ENCODE data around the gene GRIK3. TPM values are rescaled to one million over a fixed set of nuclear protein-coding genes. Genes with fewer than 3 reads are reported as not detected.
"Not testable (repeated sequence)": the region's sequence is repeated elsewhere in the genome, so short reads cannot be mapped to it uniquely, and the experiment has no call there.

The GRIK3 gene
- total RNA-seq, 2 donors from 2014 or later = 0.20 to 1.2 TPM

DNA sequence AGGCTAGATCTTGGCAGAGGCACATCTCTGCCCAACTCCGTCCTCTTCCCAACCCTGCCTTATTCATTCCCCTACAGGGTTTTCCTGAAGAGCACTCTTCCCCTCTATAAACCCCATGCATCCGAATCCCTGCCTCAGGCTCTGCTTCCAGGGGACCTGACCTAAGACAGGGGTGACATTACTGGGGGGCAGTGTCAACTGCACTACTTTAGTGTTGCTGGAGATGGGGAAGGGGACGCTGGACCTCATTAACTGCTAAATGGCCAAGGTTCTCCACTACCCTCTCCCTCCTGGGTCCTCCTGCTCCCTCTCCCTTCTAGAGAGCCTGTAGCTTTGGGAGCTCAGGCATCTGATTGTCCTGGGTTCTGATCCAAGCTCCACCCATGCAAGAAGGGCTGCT lies 126.2 kb downstream of the GRIK3 start:
- H3K4me3 ChIP-seq = no peak overlapping the region
- no peak overlapping the region for H3K9ac ChIP-seq (ENCODE audit: low read depth in 2 of 2, low read length in 2 of 2)
- no peaks in the 10 kb centered on the region for H3K4me1 ChIP-seq
- TF ChIP-seq, protein P1, sequence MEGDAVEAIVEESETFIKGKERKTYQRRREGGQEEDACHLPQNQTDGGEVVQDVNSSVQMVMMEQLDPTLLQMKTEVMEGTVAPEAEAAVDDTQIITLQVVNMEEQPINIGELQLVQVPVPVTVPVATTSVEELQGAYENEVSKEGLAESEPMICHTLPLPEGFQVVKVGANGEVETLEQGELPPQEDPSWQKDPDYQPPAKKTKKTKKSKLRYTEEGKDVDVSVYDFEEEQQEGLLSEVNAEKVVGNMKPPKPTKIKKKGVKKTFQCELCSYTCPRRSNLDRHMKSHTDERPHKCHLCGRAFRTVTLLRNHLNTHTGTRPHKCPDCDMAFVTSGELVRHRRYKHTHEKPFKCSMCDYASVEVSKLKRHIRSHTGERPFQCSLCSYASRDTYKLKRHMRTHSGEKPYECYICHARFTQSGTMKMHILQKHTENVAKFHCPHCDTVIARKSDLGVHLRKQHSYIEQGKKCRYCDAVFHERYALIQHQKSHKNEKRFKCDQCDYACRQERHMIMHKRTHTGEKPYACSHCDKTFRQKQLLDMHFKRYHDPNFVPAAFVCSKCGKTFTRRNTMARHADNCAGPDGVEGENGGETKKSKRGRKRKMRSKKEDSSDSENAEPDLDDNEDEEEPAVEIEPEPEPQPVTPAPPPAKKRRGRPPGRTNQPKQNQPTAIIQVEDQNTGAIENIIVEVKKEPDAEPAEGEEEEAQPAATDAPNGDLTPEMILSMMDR (IDR thresholded peaks at IDR 0.05) = no peak
- no peaks in the 10 kb centered on the region for H3K9me3 ChIP-seq
- no peak for DNase-seq
- no peak overlapping the region for H3K27ac ChIP-seq
- no peaks in the 10 kb centered on the region for H3K36me3 ChIP-seq
- no peaks in the 10 kb centered on the region for H3K27me3 ChIP-seq
- intact Hi-C loops (cut with DNase I) = no loop called here

DNA sequence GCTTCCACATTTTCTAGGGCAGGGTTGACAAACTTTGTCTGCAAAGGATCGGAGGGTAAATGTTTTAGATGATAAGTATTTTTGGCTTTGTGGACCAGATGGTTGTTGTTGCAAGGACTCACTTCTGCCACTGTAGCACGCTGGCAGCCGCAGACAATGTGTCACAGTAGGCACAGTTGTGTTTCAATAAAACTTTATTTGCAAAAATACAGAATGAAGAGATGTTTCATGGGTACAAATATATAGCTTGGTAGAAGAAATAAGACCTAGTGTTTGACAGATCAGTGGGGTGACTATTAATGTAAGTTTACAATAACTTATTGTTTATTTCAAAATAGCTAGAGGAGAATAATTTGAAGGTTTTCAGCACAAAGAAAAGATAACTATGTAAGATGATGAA lies 127.8 kb downstream of the GRIK3 start:
- intact Hi-C loops (cut with DNase I) = no loop called here
- no peaks in the 10 kb centered on the region for H3K27me3 ChIP-seq
- TF ChIP-seq, protein P1 (IDR thresholded peaks at IDR 0.05) = no peak
- H3K9ac ChIP-seq (ENCODE audit: low read depth in 2 of 2, low read length in 2 of 2) = no peak overlapping the region
- no peaks in the 10 kb centered on the region for H3K36me3 ChIP-seq
- DNase-seq = no peak
- H3K4me1 ChIP-seq = no peaks in the 10 kb centered on the region
- no peaks in the 10 kb centered on the region for H3K9me3 ChIP-seq
- no peak overlapping the region for H3K27ac ChIP-seq
- H3K4me3 ChIP-seq = no peak overlapping the region

DNA sequence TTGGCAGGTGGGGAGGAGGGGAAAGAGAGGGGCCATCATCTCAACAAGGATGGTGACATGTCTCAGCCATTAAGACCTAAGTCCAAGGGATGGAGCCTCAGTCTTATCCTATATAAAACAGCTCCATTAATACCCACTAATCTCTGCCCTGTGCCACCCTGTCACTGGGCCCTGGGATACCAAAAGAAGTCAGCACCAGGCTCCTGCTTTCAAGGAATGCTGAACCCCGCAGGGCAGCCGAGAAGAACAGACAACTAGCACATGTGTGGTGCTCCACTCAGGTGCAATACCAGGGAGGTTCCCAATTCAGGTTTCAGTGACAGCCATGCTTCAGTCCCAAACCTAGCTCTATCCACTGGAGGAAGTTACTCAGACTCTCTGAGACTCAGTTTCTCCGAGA lies 128.4 kb downstream of the GRIK3 start:
- H3K9ac ChIP-seq (ENCODE audit: low read depth in 2 of 2, low read length in 2 of 2) = no peak overlapping the region
- intact Hi-C loops (cut with DNase I) = no loop called here

DNA sequence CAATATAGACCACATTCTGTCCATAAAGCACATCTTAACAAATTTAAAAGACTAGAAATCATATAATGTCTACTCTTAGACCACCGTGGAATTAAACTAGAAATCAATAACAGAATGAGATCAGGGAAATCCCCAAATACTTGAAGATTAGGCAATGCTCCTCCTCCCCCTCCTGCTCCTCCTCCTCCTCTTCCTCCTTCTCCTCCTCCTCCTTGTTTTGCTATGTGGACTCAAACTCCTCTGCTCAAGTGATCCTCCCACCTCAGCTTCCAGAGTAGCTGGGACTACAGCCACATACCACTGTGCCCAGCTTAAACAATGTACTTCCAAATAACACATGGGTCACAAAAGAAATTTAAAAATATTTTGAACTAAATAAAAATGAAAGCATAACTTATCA lies 134.2 kb downstream of the GRIK3 start:
- intact Hi-C loops (cut with DNase I) = no loop called here
- no peaks in the 10 kb centered on the region for H3K36me3 ChIP-seq
- no peaks in the 10 kb centered on the region for H3K27me3 ChIP-seq
- no peak for DNase-seq
- TF ChIP-seq, protein P1 (IDR thresholded peaks at IDR 0.05) = no peak
- no peak overlapping the region for H3K4me3 ChIP-seq
- H3K9me3 ChIP-seq = no peaks in the 10 kb centered on the region
- H3K4me1 ChIP-seq = no peaks in the 10 kb centered on the region
- no peak overlapping the region for H3K9ac ChIP-seq (ENCODE audit: low read depth in 2 of 2, low read length in 2 of 2)
- H3K27ac ChIP-seq = no peak overlapping the region

More for the DNA sequence above, 128.4 kb downstream of the GRIK3 start:
- H3K36me3 ChIP-seq = no peaks in the 10 kb centered on the region
- TF ChIP-seq, protein P1 (IDR thresholded peaks at IDR 0.05) = no peak
- H3K27ac ChIP-seq = no peak overlapping the region
- DNase-seq = no peak
- no peaks in the 10 kb centered on the region for H3K4me1 ChIP-seq
- no peak overlapping the region for H3K4me3 ChIP-seq
- no peaks in the 10 kb centered on the region for H3K27me3 ChIP-seq
- no peaks in the 10 kb centered on the region for H3K9me3 ChIP-seq

DNA sequence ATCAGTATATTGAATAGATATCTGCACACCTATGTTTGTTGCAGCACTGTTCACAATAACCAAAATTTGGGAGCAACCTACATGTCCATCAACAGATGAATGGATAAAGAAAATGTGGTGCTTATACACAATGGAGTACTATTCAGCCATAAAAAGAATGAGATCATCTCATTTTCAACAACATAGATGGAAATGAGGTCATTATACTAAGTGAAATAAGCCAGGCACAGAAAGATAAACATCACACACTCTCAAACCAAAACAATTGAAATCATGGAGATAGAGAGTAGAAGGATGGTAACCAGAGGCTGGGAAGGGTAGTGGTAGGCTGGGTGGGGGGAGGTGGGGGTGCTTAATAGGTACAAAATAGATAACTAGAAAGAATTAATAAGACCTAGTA lies 136.5 kb downstream of the GRIK3 start:
- H3K4me3 ChIP-seq; H3K4me1 ChIP-seq; H3K9ac ChIP-seq (ENCODE audit: low read depth in 2 of 2, low read length in 2 of 2); H3K36me3 ChIP-seq; DNase-seq; intact Hi-C loops (cut with DNase I); H3K9me3 ChIP-seq; H3K27ac ChIP-seq; H3K27me3 ChIP-seq: not testable (repeated sequence)

DNA sequence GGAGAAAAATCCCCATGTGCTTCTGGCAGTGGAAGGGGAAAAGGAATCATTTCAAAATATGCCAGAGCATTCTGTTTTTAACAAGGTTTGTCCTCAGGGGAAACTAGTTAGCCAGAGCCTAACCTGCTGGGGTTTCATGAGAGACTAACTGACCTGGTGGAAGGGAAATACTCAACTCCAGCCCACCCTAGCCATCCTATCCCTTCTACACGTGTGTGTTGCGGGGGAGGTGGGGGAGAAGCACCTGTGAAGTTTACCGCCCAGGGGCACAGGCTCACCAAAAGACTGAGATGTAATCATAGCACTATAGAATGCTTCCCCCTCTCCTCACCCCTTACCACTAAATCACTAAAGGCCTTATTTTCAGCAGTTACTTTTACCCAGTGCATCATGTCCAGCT lies 139.5 kb downstream of the GRIK3 start:
- Histone ChIP-seq H3K9me3 (no peaks in the 10 kb centered on the region), H3K4me3 (no peak overlapping the region), H3K4me1 (no peaks in the 10 kb centered on the region), H3K27ac (no peak overlapping the region), H3K9ac (ENCODE audit: low read depth in 2 of 2, low read length in 2 of 2) (no peak overlapping the region), H3K36me3 (no peaks in the 10 kb centered on the region), H3K27me3 (no peaks in the 10 kb centered on the region)
- TF ChIP-seq, protein P1 (IDR thresholded peaks at IDR 0.05) = no peak
- DNase-seq = no peak
- intact Hi-C loops (cut with DNase I) = no loop called here

Data from colonic mucosa (tissue), 4 donors.